Endothelial cell (in vitro differentiated cells): Measurements from ENCODE around the gene COL13A1. TPM values are rescaled to one million over a fixed set of nuclear protein-coding genes. Genes with fewer than 3 reads are reported as not detected.

ENCODE experiments used
- DNase-seq: peaks from one replicate; pipeline ENCODE4 v3.0.0; 2021; ENCODE audit warnings: low spot score
- H3K27ac Mint-ChIP-seq: one replicate; pipeline ENCODE4 v1.8.0; 2021; ENCODE audit warnings: mixed read lengths, inconsistent platforms; ENCODE audit not compliant: unreplicated experiment
- H3K27me3 Mint-ChIP-seq: one replicate; pipeline ENCODE4 v1.8.0; 2021; ENCODE audit warnings: mild to moderate bottlenecking, moderate library complexity, mixed read lengths, inconsistent platforms; ENCODE audit not compliant: unreplicated experiment
- H3K36me3 Mint-ChIP-seq: one replicate; pipeline ENCODE4 v1.8.0; 2021; ENCODE audit warnings: mild to moderate bottlenecking, low read depth, mixed read lengths, inconsistent platforms; ENCODE audit not compliant: unreplicated experiment
- H3K4me1 Mint-ChIP-seq: one replicate; pipeline ENCODE4 v1.8.0; 2021; ENCODE audit warnings: mild to moderate bottlenecking, mixed read lengths, inconsistent platforms; ENCODE audit not compliant: unreplicated experiment
- H3K4me3 Mint-ChIP-seq: one replicate; pipeline ENCODE4 v1.8.0; 2021; ENCODE audit warnings: mild to moderate bottlenecking, mixed read lengths, inconsistent platforms; ENCODE audit not compliant: unreplicated experiment
- H3K9me3 Mint-ChIP-seq: one replicate; pipeline ENCODE4 v1.8.0; 2021; ENCODE audit warnings: mixed read lengths, inconsistent platforms; ENCODE audit not compliant: unreplicated experiment
- total RNA-seq: library from RNA; stranded (reverse); fragmentation: NEBNext Ultra II Directional; extraction: Animal tissue kit (Norgen Biotek cat#: 25700); gene quantifications from one replicate; pipeline ENCODE4 v1.2.1, GENCODE V29; 2021; ENCODE audit not compliant: unreplicated experiment
- TF ChIP-seq, protein P1 (sequence below): fragments of 200-600 bp; sonication (generic); IDR thresholded peaks from one replicate; pipeline ENCODE4 v1.5.0; 2021; ENCODE audit warnings: antibody characterized with exemption; ENCODE audit not compliant: unreplicated experiment

The COL13A1 gene
- total RNA-seq, 1 donor from 2014 or later, result 22.6 TPM

DNA sequence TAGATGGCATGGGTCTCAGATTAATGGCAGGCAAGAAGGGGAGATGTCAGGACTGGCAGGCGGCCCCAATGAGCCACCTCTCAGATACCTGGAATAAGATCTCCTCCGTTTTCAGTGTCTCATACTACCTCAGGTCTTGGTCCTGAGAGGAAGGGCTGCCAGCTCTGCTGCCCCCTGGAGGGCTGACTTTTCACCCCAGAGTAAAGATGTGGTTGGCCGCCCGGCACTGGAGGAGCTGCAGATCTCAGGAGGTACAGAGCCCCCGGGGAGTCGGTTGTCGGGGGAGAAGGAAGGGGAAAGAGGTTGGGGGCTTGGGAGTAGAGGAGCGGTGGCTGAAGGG is 642 bp upstream of the COL13A1 start:
- Mint-ChIP-seq H3K4me1 (peaks cover 35% of the 10 kb centered on the region), H3K27ac (peak overlapping the region; percentile 36), H3K9me3 (no peaks in the 10 kb centered on the region), H3K36me3 (no peaks in the 10 kb centered on the region), H3K4me3 (peak overlapping the region; percentile 88), H3K27me3 (peaks cover 6% of the 10 kb centered on the region)
- TF ChIP-seq, protein P1, sequence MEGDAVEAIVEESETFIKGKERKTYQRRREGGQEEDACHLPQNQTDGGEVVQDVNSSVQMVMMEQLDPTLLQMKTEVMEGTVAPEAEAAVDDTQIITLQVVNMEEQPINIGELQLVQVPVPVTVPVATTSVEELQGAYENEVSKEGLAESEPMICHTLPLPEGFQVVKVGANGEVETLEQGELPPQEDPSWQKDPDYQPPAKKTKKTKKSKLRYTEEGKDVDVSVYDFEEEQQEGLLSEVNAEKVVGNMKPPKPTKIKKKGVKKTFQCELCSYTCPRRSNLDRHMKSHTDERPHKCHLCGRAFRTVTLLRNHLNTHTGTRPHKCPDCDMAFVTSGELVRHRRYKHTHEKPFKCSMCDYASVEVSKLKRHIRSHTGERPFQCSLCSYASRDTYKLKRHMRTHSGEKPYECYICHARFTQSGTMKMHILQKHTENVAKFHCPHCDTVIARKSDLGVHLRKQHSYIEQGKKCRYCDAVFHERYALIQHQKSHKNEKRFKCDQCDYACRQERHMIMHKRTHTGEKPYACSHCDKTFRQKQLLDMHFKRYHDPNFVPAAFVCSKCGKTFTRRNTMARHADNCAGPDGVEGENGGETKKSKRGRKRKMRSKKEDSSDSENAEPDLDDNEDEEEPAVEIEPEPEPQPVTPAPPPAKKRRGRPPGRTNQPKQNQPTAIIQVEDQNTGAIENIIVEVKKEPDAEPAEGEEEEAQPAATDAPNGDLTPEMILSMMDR, result peak; percentile 64
- peak; percentile 88 for DNase-seq

DNA sequence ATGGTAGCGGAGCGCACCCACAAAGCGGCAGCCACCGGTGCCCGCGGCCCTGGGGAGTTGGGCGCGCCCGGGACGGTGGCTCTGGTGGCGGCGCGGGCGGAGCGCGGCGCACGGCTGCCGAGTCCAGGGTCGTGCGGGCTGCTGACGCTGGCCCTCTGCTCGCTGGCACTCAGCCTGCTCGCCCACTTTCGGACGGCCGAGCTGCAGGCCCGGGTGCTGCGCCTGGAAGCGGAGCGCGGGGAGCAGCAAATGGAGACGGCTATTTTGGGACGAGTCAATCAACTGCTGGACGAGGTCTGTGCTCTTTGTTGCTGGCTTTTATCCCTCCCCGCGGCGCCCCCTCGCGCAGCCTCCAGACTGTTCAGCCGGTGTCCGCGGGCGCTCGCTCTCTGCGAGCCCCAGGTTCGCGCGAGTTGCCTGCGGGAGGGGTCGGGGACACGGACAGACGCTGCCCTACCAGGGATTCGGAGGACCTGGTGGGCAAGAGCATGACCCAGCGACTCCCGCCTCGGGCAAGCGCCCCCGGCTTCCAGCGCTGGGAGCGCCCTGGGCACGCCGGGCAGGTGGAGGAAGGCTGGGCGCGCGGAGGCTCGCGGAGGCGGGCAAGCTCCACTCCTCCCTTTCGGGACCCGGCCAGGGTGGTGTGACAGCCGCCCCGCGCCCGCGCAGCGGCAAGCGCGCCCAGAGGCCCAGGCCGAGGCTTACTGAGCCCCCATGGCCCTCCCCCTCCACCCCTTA is 887 bp downstream of the COL13A1 start:
- DNase-seq, result peak; percentile 59
- peaks cover 6% of the 10 kb centered on the region for H3K27me3 Mint-ChIP-seq
- H3K27ac Mint-ChIP-seq, result no peak overlapping the region
- no peaks in the 10 kb centered on the region for H3K36me3 Mint-ChIP-seq
- no peaks in the 10 kb centered on the region for H3K9me3 Mint-ChIP-seq
- H3K4me3 Mint-ChIP-seq, result peak overlapping the region; percentile 47
- peaks cover 40% of the 10 kb centered on the region for H3K4me1 Mint-ChIP-seq
- TF ChIP-seq, protein P1, result no peak

DNA sequence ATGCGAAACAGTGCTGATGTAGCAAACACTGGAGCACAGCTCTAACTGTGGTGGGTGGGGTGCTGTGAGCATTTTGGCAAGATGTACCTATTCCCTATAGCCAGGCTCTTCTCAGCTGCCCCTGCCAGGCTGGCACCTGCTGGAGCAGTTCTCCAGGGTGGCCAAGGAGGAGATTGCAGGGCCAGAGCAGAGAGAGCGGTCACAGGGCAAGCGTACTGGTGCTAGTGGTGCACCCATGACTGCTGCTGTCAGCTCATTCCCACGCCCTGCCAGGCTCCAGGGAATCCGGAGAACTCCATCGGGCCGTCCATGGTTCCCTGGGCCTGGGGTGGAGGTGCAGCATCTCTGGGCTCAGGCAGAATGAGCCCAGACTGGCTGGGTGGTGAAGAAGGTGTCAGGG is 2.1 kb downstream of the COL13A1 start:
- H3K4me3 Mint-ChIP-seq, result peak overlapping the region; percentile 83
- no peak for DNase-seq
- no peaks in the 10 kb centered on the region for H3K36me3 Mint-ChIP-seq
- H3K27me3 Mint-ChIP-seq, result peaks cover 10% of the 10 kb centered on the region
- no peak overlapping the region for H3K27ac Mint-ChIP-seq
- no peaks in the 10 kb centered on the region for H3K9me3 Mint-ChIP-seq
- H3K4me1 Mint-ChIP-seq, result peaks cover 42% of the 10 kb centered on the region
- TF ChIP-seq, protein P1, result no peak

DNA sequence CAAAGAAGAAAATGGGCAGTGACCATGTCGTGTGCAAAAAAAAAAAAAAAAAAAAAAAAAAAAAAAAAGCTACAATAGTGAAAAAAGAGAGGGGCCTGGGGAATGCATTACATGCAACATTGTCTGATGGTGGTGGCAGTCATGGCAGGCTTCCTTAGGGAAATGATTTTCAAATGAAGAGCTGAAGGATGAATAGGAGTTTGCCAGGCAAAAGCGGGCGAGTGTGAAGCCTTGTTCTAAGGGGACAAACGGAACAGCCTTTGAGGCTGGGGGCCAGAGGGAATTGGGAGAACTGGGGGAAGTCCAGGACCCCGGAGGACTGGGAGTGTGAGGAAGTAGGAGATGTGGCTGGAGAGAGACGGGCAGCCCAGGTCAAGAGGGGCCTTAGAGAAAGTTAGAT is 3.1 kb downstream of the COL13A1 start:
- Mint-ChIP-seq H3K36me3 (no peaks in the 10 kb centered on the region), H3K4me1 (peaks cover 41% of the 10 kb centered on the region), H3K27me3 (peaks cover 10% of the 10 kb centered on the region), H3K4me3 (no peak overlapping the region), H3K27ac (no peak overlapping the region), H3K9me3 (no peaks in the 10 kb centered on the region)
- no peak for DNase-seq
- TF ChIP-seq, protein P1, result no peak

DNA sequence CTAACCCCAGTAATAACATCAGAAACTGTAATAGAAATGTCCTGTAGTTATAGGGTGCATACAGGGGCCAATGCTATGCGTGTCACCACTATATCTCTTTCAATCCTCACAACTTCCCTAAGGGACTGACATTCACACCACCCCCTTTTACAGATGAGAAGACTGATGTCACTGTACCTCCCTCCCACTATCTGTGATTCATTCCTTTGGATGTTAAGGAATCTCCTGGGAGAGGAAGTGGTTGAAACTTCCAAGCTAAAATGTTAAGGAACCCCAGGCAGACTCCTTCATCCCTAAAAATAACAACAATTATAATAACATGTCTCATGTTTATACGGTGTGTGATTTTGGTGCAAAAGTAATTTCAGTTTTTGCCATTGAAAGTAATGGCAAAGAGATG is 5.4 kb downstream of the COL13A1 start:
- DNase-seq, result no peak
- peaks cover 13% of the 10 kb centered on the region for H3K27me3 Mint-ChIP-seq
- H3K36me3 Mint-ChIP-seq, result no peaks in the 10 kb centered on the region
- H3K9me3 Mint-ChIP-seq, result no peaks in the 10 kb centered on the region
- H3K4me1 Mint-ChIP-seq, result peaks cover 38% of the 10 kb centered on the region
- TF ChIP-seq, protein P1, result no peak
- H3K27ac Mint-ChIP-seq, result no peak overlapping the region
- H3K4me3 Mint-ChIP-seq, result no peak overlapping the region
